ENCODE results near the gene MAP7.

The MAP7 gene

GRCh38 chr6:136426627-136427377, 123.4 kb downstream of the MAP7 start:
- CTCF ChIA-PET = no interaction called here
- no peak overlapping the region for H3K4me3 ChIP-seq (ENCODE audit: low read depth, low read length)
- POLR2A ChIA-PET = no interaction called here
- TF ChIP-seq CTCF (IDR thresholded peaks at IDR 0.05; ENCODE audit: insufficient read depth, low read length, missing control alignments) = no peak
- no peak for DNase-seq (ENCODE audit: low read depth, low spot score)

GRCh38 chr6:136425793-136426192, 124.4 kb downstream of the MAP7 start:
- no peak overlapping the region for H3K4me3 ChIP-seq (ENCODE audit: low read depth, low read length)
- POLR2A ChIA-PET = no interaction called here
- TF ChIP-seq CTCF (IDR thresholded peaks at IDR 0.05; ENCODE audit: insufficient read depth, low read length, missing control alignments) = no peak
- no peak for DNase-seq (ENCODE audit: low read depth, low spot score)
- CTCF ChIA-PET = no interaction called here

GRCh38 chr6:136424901-136425300, 125.3 kb downstream of the MAP7 start:
- ChIA-PET POLR2A (no interaction called here), CTCF (no interaction called here)
- no peak for DNase-seq (ENCODE audit: low read depth, low spot score)
- no peak for TF ChIP-seq CTCF (IDR thresholded peaks at IDR 0.05; ENCODE audit: insufficient read depth, low read length, missing control alignments)
- no peak overlapping the region for H3K4me3 ChIP-seq (ENCODE audit: low read depth, low read length)

GRCh38 chr6:136424450-136424849, 125.8 kb downstream of the MAP7 start:
- no peak overlapping the region for H3K4me3 ChIP-seq (ENCODE audit: low read depth, low read length)
- no peak for DNase-seq (ENCODE audit: low read depth, low spot score)
- POLR2A ChIA-PET = no interaction called here
- CTCF ChIA-PET = no interaction called here
- TF ChIP-seq CTCF (IDR thresholded peaks at IDR 0.05; ENCODE audit: insufficient read depth, low read length, missing control alignments) = no peak

GRCh38 chr6:136421537-136422158, 128.6 kb downstream of the MAP7 start:
- TF ChIP-seq CTCF (IDR thresholded peaks at IDR 0.05; ENCODE audit: insufficient read depth, low read length, missing control alignments) = no peak
- ChIA-PET CTCF (no interaction called here), POLR2A (no interaction called here)
- H3K4me3 ChIP-seq (ENCODE audit: low read depth, low read length) = no peak overlapping the region
- no peak for DNase-seq (ENCODE audit: low read depth, low spot score)

- H3K4me3 ChIP-seq (ENCODE audit: low read depth, low read length) = no peak overlapping the region
- POLR2A ChIA-PET = no interaction called here
- CTCF ChIA-PET = no interaction called here
- DNase-seq (ENCODE audit: low read depth, low spot score) = no peak
- TF ChIP-seq CTCF (IDR thresholded peaks at IDR 0.05; ENCODE audit: insufficient read depth, low read length, missing control alignments) = no peak
Observed at GRCh38 chr6:136420853-136421252, 129.4 kb downstream of the MAP7 start.
